Measurements from ENCODE around the gene ENGASE.

The ENGASE gene

DNA sequence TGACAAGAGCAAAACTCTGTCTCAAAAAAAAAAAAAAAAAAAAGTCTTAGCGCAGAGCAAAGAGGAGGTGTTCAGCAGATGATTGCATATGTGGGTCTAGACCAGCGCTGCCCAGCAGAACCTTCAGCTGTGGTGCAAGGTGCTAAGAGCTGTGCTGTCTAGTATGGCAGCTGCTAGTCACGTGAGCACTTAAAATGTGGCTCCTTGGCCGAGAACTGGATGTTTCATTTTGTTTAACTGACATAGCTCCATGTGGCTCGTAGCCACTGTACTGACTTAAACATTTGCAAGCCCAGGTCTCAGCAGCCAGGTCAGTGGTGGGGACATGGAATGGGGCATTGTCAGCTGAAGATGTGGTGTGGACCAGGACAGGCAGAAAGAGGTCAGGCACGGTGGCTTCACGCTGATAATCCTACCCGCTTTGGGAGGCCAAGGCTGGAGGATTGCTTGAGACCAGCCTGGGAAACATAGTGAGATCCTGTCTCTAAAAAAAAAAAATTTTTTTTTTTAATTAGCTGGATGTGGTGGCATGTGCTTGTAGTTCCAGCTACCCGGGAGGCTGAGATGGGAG lies 41.5 kb upstream of the ENGASE start:
- TF ChIP-seq YY1 (IDR thresholded peaks at IDR 0.05; ENCODE audit: low read depth) (no peak), RAD21 (IDR thresholded peaks at IDR 0.05; ENCODE audit: low read depth) (no peak), EGR1 (IDR thresholded peaks at IDR 0.05) (no peak), TCF12 (IDR thresholded peaks at IDR 0.05; ENCODE audit: low read depth) (no peak), TAF1 (IDR thresholded peaks at IDR 0.05; ENCODE audit: low read depth) (no peak), FOXM1 (IDR thresholded peaks at IDR 0.05; ENCODE audit: borderline replicate concordance, low read depth) (no peak), NFIC (IDR thresholded peaks at IDR 0.05) (no peak), CREB1 (IDR thresholded peaks at IDR 0.05; ENCODE audit: low read depth) (no peak), TEAD4 (IDR thresholded peaks at IDR 0.05) (no peak), CEBPB (IDR thresholded peaks at IDR 0.05) (no peak)
- TF ChIP-seq, protein P1, sequence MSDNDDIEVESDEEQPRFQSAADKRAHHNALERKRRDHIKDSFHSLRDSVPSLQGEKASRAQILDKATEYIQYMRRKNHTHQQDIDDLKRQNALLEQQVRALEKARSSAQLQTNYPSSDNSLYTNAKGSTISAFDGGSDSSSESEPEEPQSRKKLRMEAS (IDR thresholded peaks at IDR 0.05): no peak
- TF ChIP-seq, protein P2, sequence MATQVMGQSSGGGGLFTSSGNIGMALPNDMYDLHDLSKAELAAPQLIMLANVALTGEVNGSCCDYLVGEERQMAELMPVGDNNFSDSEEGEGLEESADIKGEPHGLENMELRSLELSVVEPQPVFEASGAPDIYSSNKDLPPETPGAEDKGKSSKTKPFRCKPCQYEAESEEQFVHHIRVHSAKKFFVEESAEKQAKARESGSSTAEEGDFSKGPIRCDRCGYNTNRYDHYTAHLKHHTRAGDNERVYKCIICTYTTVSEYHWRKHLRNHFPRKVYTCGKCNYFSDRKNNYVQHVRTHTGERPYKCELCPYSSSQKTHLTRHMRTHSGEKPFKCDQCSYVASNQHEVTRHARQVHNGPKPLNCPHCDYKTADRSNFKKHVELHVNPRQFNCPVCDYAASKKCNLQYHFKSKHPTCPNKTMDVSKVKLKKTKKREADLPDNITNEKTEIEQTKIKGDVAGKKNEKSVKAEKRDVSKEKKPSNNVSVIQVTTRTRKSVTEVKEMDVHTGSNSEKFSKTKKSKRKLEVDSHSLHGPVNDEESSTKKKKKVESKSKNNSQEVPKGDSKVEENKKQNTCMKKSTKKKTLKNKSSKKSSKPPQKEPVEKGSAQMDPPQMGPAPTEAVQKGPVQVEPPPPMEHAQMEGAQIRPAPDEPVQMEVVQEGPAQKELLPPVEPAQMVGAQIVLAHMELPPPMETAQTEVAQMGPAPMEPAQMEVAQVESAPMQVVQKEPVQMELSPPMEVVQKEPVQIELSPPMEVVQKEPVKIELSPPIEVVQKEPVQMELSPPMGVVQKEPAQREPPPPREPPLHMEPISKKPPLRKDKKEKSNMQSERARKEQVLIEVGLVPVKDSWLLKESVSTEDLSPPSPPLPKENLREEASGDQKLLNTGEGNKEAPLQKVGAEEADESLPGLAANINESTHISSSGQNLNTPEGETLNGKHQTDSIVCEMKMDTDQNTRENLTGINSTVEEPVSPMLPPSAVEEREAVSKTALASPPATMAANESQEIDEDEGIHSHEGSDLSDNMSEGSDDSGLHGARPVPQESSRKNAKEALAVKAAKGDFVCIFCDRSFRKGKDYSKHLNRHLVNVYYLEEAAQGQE (IDR thresholded peaks at IDR 0.05; ENCODE audit: low read depth): no peak

DNA sequence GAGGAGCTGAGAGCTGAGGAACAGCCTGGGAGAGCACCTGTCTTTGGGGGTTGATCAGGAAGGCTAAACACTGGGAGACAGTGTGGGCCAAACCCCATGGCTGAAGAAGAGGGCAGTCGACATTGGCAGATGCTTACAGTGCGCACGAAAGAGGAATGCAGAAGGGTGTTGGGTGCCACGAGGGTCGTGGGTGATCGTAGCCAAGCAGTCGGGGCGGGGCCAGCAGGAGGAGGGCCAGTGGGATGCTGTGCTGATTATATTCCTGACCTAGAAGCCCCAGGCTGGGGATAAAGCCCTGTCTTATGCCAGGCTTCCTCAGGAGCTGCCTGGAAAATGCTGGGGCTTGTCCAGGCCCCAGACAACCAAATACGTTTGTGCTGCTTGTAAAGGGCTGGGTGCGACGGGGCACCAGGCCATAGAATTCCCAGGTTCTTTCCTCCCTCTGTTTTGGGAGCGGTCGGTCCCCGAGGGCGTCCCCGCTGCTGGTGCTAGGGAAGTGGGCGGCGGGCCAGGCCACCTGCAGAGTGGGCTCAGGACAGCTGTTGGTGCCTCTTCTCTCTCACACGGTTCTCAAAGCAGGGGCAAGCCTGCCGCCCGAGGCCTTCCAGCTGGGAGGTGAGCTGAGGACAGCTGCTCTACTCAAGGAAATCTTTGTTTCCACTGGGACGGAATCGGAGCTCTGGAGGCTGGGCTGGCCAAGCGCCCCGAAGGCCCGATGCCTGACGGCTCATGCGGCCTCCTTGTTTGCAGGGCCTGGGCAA lies 40.7 kb upstream of the ENGASE start:
- TF ChIP-seq YY1 (IDR thresholded peaks at IDR 0.05; ENCODE audit: low read depth) (no peak), TAF1 (IDR thresholded peaks at IDR 0.05; ENCODE audit: low read depth) (no peak), RAD21 (IDR thresholded peaks at IDR 0.05; ENCODE audit: low read depth) (no peak), FOXM1 (IDR thresholded peaks at IDR 0.05; ENCODE audit: borderline replicate concordance, low read depth) (no peak), NFIC (IDR thresholded peaks at IDR 0.05) (no peak), TEAD4 (IDR thresholded peaks at IDR 0.05) (no peak), TCF12 (IDR thresholded peaks at IDR 0.05; ENCODE audit: low read depth) (no peak), CEBPB (IDR thresholded peaks at IDR 0.05) (no peak), ZBTB7A (IDR thresholded peaks at IDR 0.05; ENCODE audit: low read depth) (no peak), EGR1 (IDR thresholded peaks at IDR 0.05) (no peak), EP300 (IDR thresholded peaks at IDR 0.05; ENCODE audit: borderline replicate concordance) (no peak)
- TF ChIP-seq, protein P1 (IDR thresholded peaks at IDR 0.05): no peak
- TF ChIP-seq, protein P3, sequence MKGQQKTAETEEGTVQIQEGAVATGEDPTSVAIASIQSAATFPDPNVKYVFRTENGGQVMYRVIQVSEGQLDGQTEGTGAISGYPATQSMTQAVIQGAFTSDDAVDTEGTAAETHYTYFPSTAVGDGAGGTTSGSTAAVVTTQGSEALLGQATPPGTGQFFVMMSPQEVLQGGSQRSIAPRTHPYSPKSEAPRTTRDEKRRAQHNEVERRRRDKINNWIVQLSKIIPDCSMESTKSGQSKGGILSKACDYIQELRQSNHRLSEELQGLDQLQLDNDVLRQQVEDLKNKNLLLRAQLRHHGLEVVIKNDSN (IDR thresholded peaks at IDR 0.05): no peak
- TF ChIP-seq, protein P2 (IDR thresholded peaks at IDR 0.05; ENCODE audit: low read depth): no peak

DNA sequence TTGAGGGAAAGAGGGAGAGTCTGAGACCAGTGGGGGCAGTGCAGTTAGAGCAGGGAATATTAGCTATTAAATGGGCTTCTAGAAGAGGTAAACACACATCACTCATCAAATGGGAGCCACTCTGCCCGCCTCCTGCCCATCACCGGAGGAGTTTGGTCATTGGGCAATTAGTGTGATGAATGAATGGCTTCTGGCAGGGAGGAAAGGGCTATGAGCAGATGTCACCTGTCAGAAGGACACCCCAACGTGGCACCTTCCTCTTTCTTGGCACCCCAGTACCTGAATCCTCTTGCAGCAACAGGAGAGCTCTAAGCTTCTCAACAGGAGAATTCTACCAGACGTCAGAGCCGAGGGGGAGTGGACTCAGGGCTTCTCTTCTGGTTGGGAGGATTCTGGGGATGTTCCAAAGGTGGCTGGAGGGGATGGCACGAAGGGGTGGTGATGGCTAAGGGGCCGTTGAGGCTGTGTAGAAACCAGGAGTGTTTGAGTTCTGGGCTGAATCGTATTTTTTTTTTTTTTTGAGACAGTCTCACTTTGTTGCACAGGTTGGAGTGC lies 39.6 kb upstream of the ENGASE start:
- TF ChIP-seq CEBPB (IDR thresholded peaks at IDR 0.05): no peak
- no peak for TF ChIP-seq TEAD4 (IDR thresholded peaks at IDR 0.05)
- TF ChIP-seq RAD21 (IDR thresholded peaks at IDR 0.05; ENCODE audit: low read depth): no peak
- no peak for TF ChIP-seq EGR1 (IDR thresholded peaks at IDR 0.05)
- TF ChIP-seq, protein P3 (IDR thresholded peaks at IDR 0.05): no peak
- no peak for TF ChIP-seq CREB1 (IDR thresholded peaks at IDR 0.05; ENCODE audit: low read depth)
- no peak for TF ChIP-seq TAF1 (IDR thresholded peaks at IDR 0.05; ENCODE audit: low read depth)
- TF ChIP-seq, protein P2 (IDR thresholded peaks at IDR 0.05; ENCODE audit: low read depth): no peak
- TF ChIP-seq YY1 (IDR thresholded peaks at IDR 0.05; ENCODE audit: low read depth): no peak
- no peak for TF ChIP-seq FOXM1 (IDR thresholded peaks at IDR 0.05; ENCODE audit: borderline replicate concordance, low read depth)

DNA sequence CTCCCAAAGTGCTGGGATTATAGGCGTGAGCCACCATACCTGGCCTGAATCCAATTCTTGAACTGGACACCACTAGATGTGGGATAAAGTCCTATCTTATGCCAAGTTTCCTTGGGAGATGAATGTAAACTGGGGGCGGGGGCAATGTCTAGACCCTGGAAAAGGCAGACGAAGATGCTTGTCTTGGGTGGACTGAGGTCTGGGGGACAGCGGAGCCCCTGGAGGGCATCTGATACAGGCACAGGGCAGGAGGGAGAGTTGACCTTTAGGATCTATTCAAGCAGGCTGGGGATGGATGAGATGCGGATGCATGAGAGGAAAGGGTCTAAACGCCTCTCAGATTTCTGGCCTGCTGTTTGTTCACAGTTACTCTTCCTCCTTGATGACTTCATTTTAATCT lies 38.9 kb upstream of the ENGASE start:
- TF ChIP-seq TEAD4 (IDR thresholded peaks at IDR 0.05): no peak
- TF ChIP-seq EP300 (IDR thresholded peaks at IDR 0.05; ENCODE audit: borderline replicate concordance): no peak
- no peak for TF ChIP-seq CEBPB (IDR thresholded peaks at IDR 0.05)
- TF ChIP-seq YY1 (IDR thresholded peaks at IDR 0.05; ENCODE audit: low read depth): no peak
- TF ChIP-seq ZBTB7A (IDR thresholded peaks at IDR 0.05; ENCODE audit: low read depth): no peak
- TF ChIP-seq FOXM1 (IDR thresholded peaks at IDR 0.05; ENCODE audit: borderline replicate concordance, low read depth): no peak
- no peak for TF ChIP-seq NFIC (IDR thresholded peaks at IDR 0.05)
- no peak for TF ChIP-seq EGR1 (IDR thresholded peaks at IDR 0.05)
- no peak for TF ChIP-seq CREB1 (IDR thresholded peaks at IDR 0.05; ENCODE audit: low read depth)
- TF ChIP-seq, protein P1 (IDR thresholded peaks at IDR 0.05): no peak
- no peak for TF ChIP-seq RAD21 (IDR thresholded peaks at IDR 0.05; ENCODE audit: low read depth)
- TF ChIP-seq, protein P2 (IDR thresholded peaks at IDR 0.05; ENCODE audit: low read depth): no peak
